ENCODE data around the gene LRP1B.

- TF ChIP-seq CTCF (IDR thresholded peaks at IDR 0.05), result no peak
- no peak for TF ChIP-seq POLR2A (IDR thresholded peaks at IDR 0.05)
These were observed 1383.2 kb downstream of the LRP1B start for GRCh38 chr2:140747665-140748064.

Data from right lobe of liver (tissue), 4 donors.